ENCODE results near the gene PTPRK.

Gene PTPRK

GRCh38 chr6:128520436-128521281, at the start of gene PTPRK:
Gene PTPRK, minus strand, starts transcription at chr6:128520599. Its CDS starts 241 bp downstream, at chr6:128520358.
- H3K36me3 ChIP-seq (replicated peaks), result no peaks in the 10 kb centered on the region
- peak; percentile 26 for TF ChIP-seq CTCF (IDR thresholded peaks at IDR 0.05; ENCODE audit: low read depth, low read length, missing control alignments)
- peak within 1 kb of the TSS; percentile 99 for H3K4me3 ChIP-seq (ENCODE audit: low read depth, low read length)
- peak within 1 kb of the TSS; percentile 99 for H3K27ac ChIP-seq
- no peaks in the 10 kb centered on the region for H3K27me3 ChIP-seq (replicated peaks)
- in situ Hi-C loops (cut with HindIII; ENCODE audit: low pct_ligation_motif_present, low sequenced_read_pairs), result no loop called here
- DNase-seq, result peak; percentile 91

- no peak for TF ChIP-seq CTCF (IDR thresholded peaks at IDR 0.05; ENCODE audit: low read depth, low read length, missing control alignments)
- Histone ChIP-seq H3K27ac (no peak overlapping the region), H3K36me3 (replicated peaks) (no peaks in the 10 kb centered on the region), H3K27me3 (replicated peaks) (no peaks in the 10 kb centered on the region), H3K4me3 (ENCODE audit: low read depth, low read length) (no peak overlapping the region)
- in situ Hi-C loops (cut with HindIII; ENCODE audit: low pct_ligation_motif_present, low sequenced_read_pairs), result no loop called here
- DNase-seq, result no peak
These were observed 46.6 kb upstream of the PTPRK start for GRCh38 chr6:128567029-128567428.

GRCh38 chr6:128560966-128561365, 40.6 kb upstream of the PTPRK start:
- no peaks in the 10 kb centered on the region for H3K36me3 ChIP-seq (replicated peaks)
- H3K27me3 ChIP-seq (replicated peaks), result no peaks in the 10 kb centered on the region
- no peak overlapping the region for H3K4me3 ChIP-seq (ENCODE audit: low read depth, low read length)
- DNase-seq, result no peak
- no peak for TF ChIP-seq CTCF (IDR thresholded peaks at IDR 0.05; ENCODE audit: low read depth, low read length, missing control alignments)
- H3K27ac ChIP-seq, result no peak overlapping the region
- in situ Hi-C loops (cut with HindIII; ENCODE audit: low pct_ligation_motif_present, low sequenced_read_pairs), result no loop called here

- in situ Hi-C loops (cut with HindIII; ENCODE audit: low pct_ligation_motif_present, low sequenced_read_pairs), result no loop called here
- no peak for TF ChIP-seq CTCF (IDR thresholded peaks at IDR 0.05; ENCODE audit: low read depth, low read length, missing control alignments)
These were observed 38.5 kb upstream of the PTPRK start for GRCh38 chr6:128558924-128559323.

GRCh38 chr6:128558021-128558420, 37.6 kb upstream of the PTPRK start:
- in situ Hi-C loops (cut with HindIII; ENCODE audit: low pct_ligation_motif_present, low sequenced_read_pairs), result no loop called here
- DNase-seq, result no peak
- Histone ChIP-seq H3K4me3 (ENCODE audit: low read depth, low read length) (no peak overlapping the region), H3K36me3 (replicated peaks) (no peaks in the 10 kb centered on the region), H3K27me3 (replicated peaks) (no peaks in the 10 kb centered on the region), H3K27ac (no peak overlapping the region)
- no peak for TF ChIP-seq CTCF (IDR thresholded peaks at IDR 0.05; ENCODE audit: low read depth, low read length, missing control alignments)

More at GRCh38 chr6:128558924-128559323, 38.5 kb upstream of the PTPRK start:
- Histone ChIP-seq H3K27me3 (replicated peaks) (no peaks in the 10 kb centered on the region), H3K36me3 (replicated peaks) (no peaks in the 10 kb centered on the region), H3K4me3 (ENCODE audit: low read depth, low read length) (no peak overlapping the region), H3K27ac (no peak overlapping the region)
- no peak for DNase-seq
